IPS-18c (cell line): Measurements from ENCODE around the gene CHRM3.
"Not testable (repeated sequence)": the region's sequence is repeated elsewhere in the genome, so short reads cannot be mapped to it uniquely, and the experiment has no call there.

Experiments
- H3K4me3 ChIP-seq: 2 replicates; pipeline ENCODE4 v1.7.0; 2013; ENCODE audit warnings: low read depth, mild to moderate bottlenecking, low read length, moderate library complexity; ENCODE audit not compliant: insufficient read depth
- H3K9me3 ChIP-seq: one replicate; pipeline ENCODE4 v1.6.1; 2013; ENCODE audit warnings: mild to moderate bottlenecking, low read length, moderate library complexity; ENCODE audit not compliant: control insufficient read depth, insufficient read depth

The CHRM3 gene

DNA sequence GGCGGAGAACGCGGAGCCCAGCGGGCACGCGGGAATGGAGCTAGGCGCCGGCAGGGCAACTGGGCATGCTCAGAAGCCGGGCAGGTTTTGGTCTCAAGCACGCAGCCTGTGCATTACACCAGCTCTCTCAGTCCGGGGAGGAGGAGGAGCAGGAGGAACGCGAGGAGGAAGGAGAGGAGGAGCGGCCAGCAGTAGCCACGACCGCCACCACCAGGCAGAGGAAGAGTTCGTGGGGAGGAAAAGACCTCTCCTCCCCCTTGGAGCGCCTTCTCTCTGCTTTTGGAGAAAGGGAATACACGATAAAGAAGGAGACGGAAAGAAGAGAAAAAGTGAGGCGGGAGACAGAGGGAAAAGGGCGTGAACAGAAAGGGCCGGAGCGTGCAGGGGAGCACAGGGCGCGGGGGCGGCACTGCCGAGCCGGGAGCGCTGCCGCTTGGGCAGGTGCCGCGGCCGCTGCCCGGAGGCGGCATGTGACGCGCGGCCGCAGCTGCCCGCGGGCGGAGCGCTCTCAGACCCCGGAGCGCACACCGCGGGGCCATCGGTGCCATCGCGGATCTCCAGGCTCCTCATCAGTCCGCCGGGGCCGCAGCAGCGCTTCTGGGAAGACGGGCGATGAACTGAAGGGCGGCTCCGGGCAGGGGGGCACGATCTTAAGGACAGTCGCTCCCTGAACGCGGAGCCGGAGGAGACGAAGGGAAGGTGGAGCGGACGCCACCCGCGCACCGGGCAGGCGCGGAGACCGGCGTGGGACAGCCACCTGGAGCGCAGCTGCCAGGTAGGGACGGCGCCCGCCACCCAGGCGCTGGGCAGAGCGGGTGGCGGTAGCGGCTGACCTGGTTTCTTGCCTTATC, at the start of gene CHRM3:
Gene CHRM3, plus strand, starts transcription at position 116 of the 851 bp plus-strand sequence. CDS start 520,884 bp downstream, outside the sequence.
- Histone ChIP-seq H3K4me3 (peak within 1 kb of the TSS; percentile 73), H3K9me3 (no peaks in the 10 kb centered on the region)

- Histone ChIP-seq H3K9me3 (no peaks in the 10 kb centered on the region), H3K4me3 (no peak overlapping the region)
These were observed 48.5 kb upstream of the CHRM3 start for GRCh38 chr1:239337799-239338430.

GRCh38 chr1:239347776-239348175, 38.6 kb upstream of the CHRM3 start:
- H3K9me3 ChIP-seq = no peaks in the 10 kb centered on the region
- H3K4me3 ChIP-seq = no peak overlapping the region

DNA sequence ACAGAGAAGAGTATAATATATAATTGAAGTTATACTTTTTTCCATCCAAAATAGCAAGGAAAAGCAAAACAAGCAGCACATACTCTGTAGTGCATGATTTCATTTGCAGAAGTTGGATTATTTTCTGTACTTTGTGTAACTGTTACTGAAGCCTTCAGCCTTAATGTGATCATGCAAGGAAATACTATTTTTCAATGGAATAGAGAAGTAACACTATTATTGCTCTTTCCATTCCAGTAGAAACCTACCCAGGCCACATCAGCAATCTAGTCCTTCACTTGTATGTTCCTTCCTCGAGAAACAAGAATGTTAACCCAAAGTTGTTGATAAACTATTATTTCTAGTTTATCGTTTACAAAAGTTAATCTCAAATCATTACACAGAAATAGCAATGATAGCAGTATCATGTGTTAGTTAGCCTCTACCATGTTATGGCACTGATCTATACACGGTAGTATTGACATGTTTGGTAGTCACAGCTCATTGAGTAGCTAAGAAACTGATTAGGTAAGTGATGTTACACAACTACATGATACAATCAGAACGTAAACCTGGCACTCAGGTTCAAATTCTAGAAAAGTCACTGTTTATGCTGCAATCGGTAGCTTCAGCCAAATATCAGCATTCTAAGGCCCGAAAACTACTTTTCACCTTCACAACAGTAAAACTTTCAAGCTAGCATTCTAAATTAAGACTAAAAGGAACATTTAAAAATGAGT, 37.6 kb upstream of the CHRM3 start:
- no peak overlapping the region for H3K4me3 ChIP-seq
- H3K9me3 ChIP-seq = no peaks in the 10 kb centered on the region

DNA sequence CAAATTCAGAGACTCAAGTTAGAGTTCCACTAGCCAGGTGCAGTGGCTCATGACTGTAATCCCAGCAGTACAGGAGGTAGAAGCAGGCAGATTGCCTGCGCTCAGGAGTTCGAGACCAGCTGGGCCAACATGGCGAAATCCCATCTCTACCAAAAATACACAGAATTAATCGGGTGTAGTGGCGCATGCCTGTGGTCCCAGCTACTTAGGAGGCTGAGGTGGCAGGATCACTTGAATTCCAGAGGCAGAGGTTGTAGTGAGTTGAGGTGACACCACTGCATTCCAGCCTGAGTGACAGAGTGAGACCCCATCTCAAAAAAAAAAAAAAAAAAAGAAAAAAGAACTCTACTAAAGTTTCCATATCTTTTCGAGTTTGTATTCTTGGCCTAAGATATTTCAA, 36.7 kb upstream of the CHRM3 start:
- Histone ChIP-seq H3K4me3 (no peak overlapping the region), H3K9me3 (no peaks in the 10 kb centered on the region)

- no peaks in the 10 kb centered on the region for H3K9me3 ChIP-seq
These were observed 32.8 kb upstream of the CHRM3 start for GRCh38 chr1:239353536-239353935.

GRCh38 chr1:239354231-239354630, 32.1 kb upstream of the CHRM3 start:
- Histone ChIP-seq H3K4me3 (no peak overlapping the region), H3K9me3 (no peaks in the 10 kb centered on the region)

More at GRCh38 chr1:239353536-239353935, 32.8 kb upstream of the CHRM3 start:
- no peak overlapping the region for H3K4me3 ChIP-seq

DNA sequence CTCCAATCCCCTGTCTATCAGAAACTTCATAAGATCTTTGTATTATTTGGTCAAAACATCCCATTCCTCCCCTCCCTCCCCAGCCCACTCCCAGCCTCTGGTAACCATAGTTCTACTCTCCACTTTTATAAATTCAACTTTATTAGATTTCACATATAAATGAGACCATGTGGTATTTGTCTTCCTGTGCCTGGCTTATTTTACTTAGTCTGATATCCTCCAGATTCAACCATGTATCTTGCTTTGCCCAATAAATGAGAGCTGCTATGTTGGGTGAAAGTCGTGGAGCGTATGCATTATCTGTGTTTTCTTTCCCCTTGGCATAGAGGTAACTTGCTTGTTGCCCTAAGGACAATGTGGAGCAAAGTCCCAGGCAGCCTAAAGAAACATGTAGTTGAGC, 28.5 kb upstream of the CHRM3 start:
- no peaks in the 10 kb centered on the region for H3K9me3 ChIP-seq

DNA sequence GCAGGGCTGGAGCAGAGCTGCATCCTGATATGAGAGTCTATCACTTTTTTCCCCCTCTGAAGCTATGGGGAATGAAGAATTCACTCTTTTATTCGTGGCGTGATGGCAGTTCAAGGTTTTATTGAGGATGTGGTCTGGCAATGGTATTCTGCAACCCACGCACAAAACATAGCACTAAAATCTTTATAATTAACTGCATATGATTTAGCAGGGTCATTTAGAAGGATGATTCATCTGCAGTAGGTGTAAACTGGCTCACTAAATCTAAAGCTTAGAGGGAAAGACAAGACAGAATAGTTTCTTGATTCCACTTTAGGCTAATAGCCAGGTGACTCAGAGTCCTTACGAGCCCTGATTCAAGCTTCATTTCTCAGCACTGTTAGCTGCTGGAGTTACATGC, 25.0 kb upstream of the CHRM3 start:
- H3K9me3 ChIP-seq = no peaks in the 10 kb centered on the region
- no peak overlapping the region for H3K4me3 ChIP-seq

More for the DNA sequence above, 28.5 kb upstream of the CHRM3 start:
- no peak overlapping the region for H3K4me3 ChIP-seq

- no peaks in the 10 kb centered on the region for H3K9me3 ChIP-seq
- H3K4me3 ChIP-seq = no peak overlapping the region
These were observed 22.4 kb upstream of the CHRM3 start for GRCh38 chr1:239363930-239364329.

GRCh38 chr1:239367196-239367810, 19.1 kb upstream of the CHRM3 start:
- Histone ChIP-seq H3K9me3 (no peaks in the 10 kb centered on the region), H3K4me3 (no peak overlapping the region)

DNA sequence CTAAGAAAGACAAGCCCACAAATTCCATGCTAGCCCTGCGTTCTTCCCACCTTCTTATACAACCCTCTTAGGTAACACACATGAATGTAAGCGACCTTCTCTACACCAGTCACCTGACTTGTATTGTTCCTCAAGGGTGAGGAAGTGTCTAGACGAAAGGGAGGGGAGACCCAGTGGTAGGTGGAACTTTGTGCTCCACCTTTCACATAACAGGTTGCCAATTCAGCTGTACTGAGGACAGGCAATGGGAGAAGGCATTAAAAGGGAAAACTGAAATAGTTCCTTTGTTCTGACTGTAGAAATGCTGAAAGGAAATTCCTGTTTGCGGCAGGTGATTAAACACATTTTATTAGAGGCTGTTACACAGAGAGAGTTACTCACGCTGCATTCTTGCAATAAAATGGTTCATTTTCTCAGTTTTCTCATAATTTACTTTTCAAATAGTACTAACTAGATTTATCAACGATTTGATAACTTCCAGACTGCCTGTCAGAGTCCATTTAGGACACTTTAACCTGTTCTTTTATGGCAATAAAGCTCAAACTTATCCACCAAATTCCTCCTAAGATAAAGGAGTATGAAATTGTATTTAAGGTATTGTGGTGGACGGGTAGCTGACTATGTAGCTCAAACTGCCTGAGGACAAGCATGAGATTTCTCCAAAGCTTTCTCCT, 17.8 kb upstream of the CHRM3 start:
- Histone ChIP-seq H3K4me3 (no peak overlapping the region), H3K9me3 (no peaks in the 10 kb centered on the region)

DNA sequence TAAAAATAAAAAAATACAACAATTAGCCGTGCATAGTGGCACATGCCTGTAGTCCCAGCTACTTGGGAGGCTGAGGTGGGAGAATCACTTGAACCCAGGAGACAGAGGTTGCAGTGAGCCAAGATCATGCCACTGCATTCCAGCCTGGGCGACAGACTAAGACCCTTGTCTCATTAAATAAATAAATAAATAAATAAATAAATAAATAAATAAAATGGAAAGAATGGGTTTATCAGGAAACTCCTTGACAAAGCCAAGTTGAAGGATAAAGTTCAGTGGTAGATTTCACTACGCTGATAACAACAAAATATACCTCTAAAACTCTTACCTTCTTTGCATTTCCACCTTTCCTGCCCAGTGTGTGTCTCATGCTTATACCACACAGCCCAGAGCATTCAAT, 15.5 kb upstream of the CHRM3 start:
- not testable (repeated sequence) for H3K4me3 ChIP-seq, H3K9me3 ChIP-seq

GRCh38 chr1:239382666-239383065, 3.7 kb upstream of the CHRM3 start:
- no peak overlapping the region for H3K4me3 ChIP-seq
- H3K9me3 ChIP-seq = no peaks in the 10 kb centered on the region

GRCh38 chr1:239383714-239384113, 2.7 kb upstream of the CHRM3 start:
- Histone ChIP-seq H3K9me3 (no peaks in the 10 kb centered on the region), H3K4me3 (no peak overlapping the region)

GRCh38 chr1:239387304-239388158, 1.2 kb downstream of the CHRM3 start:
- H3K4me3 ChIP-seq = peak overlapping the region; percentile 73
- no peaks in the 10 kb centered on the region for H3K9me3 ChIP-seq
